HepG2 (cell line): ENCODE data around the gene VBP1. TPM values are rescaled to one million over a fixed set of nuclear protein-coding genes. Genes with fewer than 3 reads are reported as not detected.

ENCODE experiments used
- ATAC-seq: fragments of 200-7000 bp; cut with Tn5 transposase; 3 replicates; pipeline ENCODE4 v1.9.1; 2020; ENCODE audit warnings: mild to moderate bottlenecking, moderate library complexity
- BruUV-seq: library from RNA; stranded (reverse); fragments of 400-500 nt; replicated peaks from 2 replicates; lab custom pipeline; 2021; lab: Mats Ljungman, UMichigan
- CTCF ChIA-PET: fragments of 300-600 bp; formaldehyde crosslinking; extraction: SDS; loops from one replicate; lab custom pipeline; 2021; ENCODE audit warnings: low total read pairs, inconsistent platforms, low intra/inter-chr PET ratio; lab: Yijun Ruan, JAX
- POLR2A ChIA-PET: fragments of 350-600 bp; sonication (Branson Sonifier 250); formaldehyde crosslinking; loops from one replicate; lab custom pipeline; 2020; ENCODE audit warnings: antibody characterized with exemption, inconsistent platforms; lab: Yijun Ruan, JAX
- DNase-seq: peaks from one replicate; pipeline ENCODE4 v3.0.0-alpha.2; 2015; ENCODE audit warnings: low spot score
- FAIRE-seq: peaks from 3 replicates; lab custom pipeline; 2011; peaks lifted over from hg19 to GRCh38; lab: Jason Lieb, UNC
- H2AFZ ChIP-seq: one replicate; pipeline ENCODE4 v1.6.1; 2011; ENCODE audit warnings: low read length, inconsistent platforms
- H3K27ac ChIP-seq: fragments of 300-600 bp; 3 replicates; pipeline ENCODE4 v1.8.0; 2011; ENCODE audit warnings: mixed run types, mild to moderate bottlenecking, mixed read lengths, low read length, inconsistent platforms; ENCODE audit not compliant: insufficient read depth; ENCODE audit errors: extremely low read length
- H3K27me3 ChIP-seq, 2 experiments: fragments of 200-600 bp in 1 of 2; 2 replicates in 1 of 2; 3 replicates in 1 of 2; pipeline versions ENCODE4 v1.6.0 to v1.8.0; 2011; ENCODE audit warnings: low read length in 2 of 2, mild to moderate bottlenecking in 2 of 2, moderate library complexity in 2 of 2, inconsistent platforms in 1 of 2; ENCODE audit not compliant: insufficient read depth in 2 of 2, control insufficient read depth in 1 of 2
- H3K36me3 ChIP-seq, 2 experiments: fragments of 200-600 bp in 1 of 2; replicated peaks in 1 of 2; 2 replicates in 1 of 2; 3 replicates in 1 of 2; pipeline versions ENCODE4 v1.5.1 to v1.8.0; 2011; ENCODE audit warnings: low read length in 2 of 2, inconsistent platforms in 1 of 2; ENCODE audit not compliant: insufficient read depth in 2 of 2, control insufficient read depth in 1 of 2
- H3K4me1 ChIP-seq: 2 replicates; pipeline ENCODE4 v1.5.1; 2012; ENCODE audit warnings: low read length, inconsistent platforms; ENCODE audit not compliant: insufficient read depth
- H3K4me2 ChIP-seq: 2 replicates; pipeline ENCODE4 v1.6.0; 2011; ENCODE audit warnings: low read depth, low read length, inconsistent platforms
- H3K4me3 ChIP-seq, 3 experiments: fragments of 200-600 bp in 1 of 3; sonication (generic), shearing (Covaris generic) in 1 of 3; replicated peaks in 1 of 3; 2 replicates each; pipeline ENCODE4 v1.5.1; 2011 to 2016; ENCODE audit warnings: low read length in 3 of 3, inconsistent platforms in 2 of 3, low read depth in 2 of 3, mild to moderate bottlenecking in 2 of 3, control low read depth in 1 of 3, mixed read lengths in 1 of 3; ENCODE audit not compliant: insufficient read depth in 1 of 3
- H3K79me2 ChIP-seq: one replicate; pipeline ENCODE4 v1.6.1; 2011; ENCODE audit warnings: low read length, inconsistent platforms; ENCODE audit not compliant: insufficient read depth
- H3K9ac ChIP-seq: 2 replicates; pipeline ENCODE4 v1.6.0; 2011; ENCODE audit warnings: mild to moderate bottlenecking, low read depth, low read length, inconsistent platforms; ENCODE audit not compliant: insufficient read depth
- H3K9me3 ChIP-seq: 2 replicates; pipeline ENCODE4 v1.5.1; 2012; ENCODE audit warnings: mild to moderate bottlenecking, low read length
- H4K20me1 ChIP-seq: 2 replicates; pipeline ENCODE4 v1.6.0; 2011; ENCODE audit warnings: inconsistent platforms, mild to moderate bottlenecking, low read length, moderate library complexity; ENCODE audit not compliant: insufficient read depth
- BCL3 ChIP-seq: sonication (generic); formaldehyde crosslinking; IDR thresholded peaks from 2 replicates; pipeline ENCODE4 v1.5.1; 2020; ENCODE audit warnings: mild to moderate bottlenecking, missing genetic modification reagents, moderate library complexity
- CC2D1A ChIP-seq: sonication (generic); formaldehyde crosslinking; IDR thresholded peaks from 2 replicates; pipeline ENCODE4 v1.8.1; 2023; ENCODE audit warnings: mild to moderate bottlenecking, missing genetic modification reagents
- FOXP1 ChIP-seq, 2 experiments: fragments of 450-650 bp in 1 of 2; IDR thresholded peaks; 2 replicates each; pipeline ENCODE4 v1.6.1; 2017 to 2018; ENCODE audit warnings: antibody characterized with exemption in 1 of 2
- IKZF1 ChIP-seq: fragments of 450-650 bp; IDR thresholded peaks from 2 replicates; pipeline ENCODE4 v1.7.1; 2016
- NCOA2 ChIP-seq: sonication (generic); formaldehyde crosslinking; IDR thresholded peaks from 2 replicates; pipeline ENCODE4 v1.8.0; 2022; ENCODE audit warnings: inconsistent platforms
- POLR2G ChIP-seq: fragments of 200-400 bp; formaldehyde crosslinking; IDR thresholded peaks from 2 replicates; pipeline ENCODE4 v1.6.1; 2018; ENCODE audit warnings: mild to moderate bottlenecking, low read depth, low read length, moderate library complexity
- REXO4 ChIP-seq: sonication (generic); formaldehyde crosslinking; IDR thresholded peaks from 2 replicates; pipeline ENCODE4 v1.8.0; 2022; ENCODE audit warnings: missing genetic modification reagents, mild to moderate bottlenecking, borderline replicate concordance
- TRIM24 ChIP-seq: sonication (generic); formaldehyde crosslinking; IDR thresholded peaks from 2 replicates; pipeline ENCODE4 v1.8.0; 2022; ENCODE audit warnings: mild to moderate bottlenecking, missing genetic modification reagents
- ZBTB7A ChIP-seq: sonication (generic); formaldehyde crosslinking; IDR thresholded peaks from 2 replicates; pipeline ENCODE4 v1.8.0; 2022; ENCODE audit warnings: mild to moderate bottlenecking, missing genetic modification reagents
- ZGPAT ChIP-seq: IDR thresholded peaks from 2 replicates; pipeline ENCODE4 v1.6.1; 2016; ENCODE audit warnings: mild to moderate bottlenecking
- ZNF317 ChIP-seq: sonication (generic); formaldehyde crosslinking; IDR thresholded peaks from 2 replicates; pipeline ENCODE4 v1.5.0; 2020; ENCODE audit warnings: mild to moderate bottlenecking, missing genetic modification reagents
- ZNF335 ChIP-seq: sonication (generic); formaldehyde crosslinking; IDR thresholded peaks from 2 replicates; pipeline ENCODE4 v1.4.0; 2020; ENCODE audit warnings: missing genetic modification reagents
- ZNF430 ChIP-seq: sonication (generic); formaldehyde crosslinking; IDR thresholded peaks from 2 replicates; pipeline ENCODE4 v1.9.0; 2021; ENCODE audit warnings: mild to moderate bottlenecking, missing genetic modification reagents
- ZNF446 ChIP-seq: sonication (generic); formaldehyde crosslinking; IDR thresholded peaks from 2 replicates; pipeline ENCODE4 v1.5.0; 2020; ENCODE audit warnings: mild to moderate bottlenecking, missing genetic modification reagents
- ZNF577 ChIP-seq: sonication (generic); formaldehyde crosslinking; IDR thresholded peaks from 2 replicates; pipeline ENCODE4 v1.4.0; 2020; ENCODE audit warnings: mild to moderate bottlenecking, low read depth, missing genetic modification reagents, borderline replicate concordance
- in situ Hi-C: cut with HindIII; loops from 2 replicates; pipeline ENCODE4 v1.10.0; 2017; ENCODE audit warnings: low pct_unique_long_range_greater_than_20kb; ENCODE audit not compliant: extremely low pct_ligation_motif_present
- intact Hi-C: fragments of 100-400 bp; cut with micrococcal nuclease; formaldehyde crosslinking; loops from one replicate; pipeline ENCODE4 v1.10.0; 2022; ENCODE audit not compliant: unreplicated experiment
- polyA plus RNA-seq, 8 experiments: library from polyadenylated mRNA; depleted of rRNA in 3 of 8; stranded (reverse) in 7 of 8; unstranded in 1 of 8; fragments of >200 nt; fragmentation: Illumina TruSeq in 4 of 8; extraction: Trizol in 4 of 8; gene quantifications; 2 replicates each; pipeline versions ENCODE4 v1.2.1 to v1.2.3, GENCODE V29; 2011 to 2016; ENCODE audit warnings: low read depth in 4 of 8, missing spikeins in 1 of 8, mixed read lengths in 1 of 8; ENCODE audit not compliant: insufficient read depth in 1 of 8
- total RNA-seq, 5 experiments: library from RNA; depleted of rRNA; stranded (reverse); fragments of >200 nt; fragmentation: Illumina TruSeq; extraction: Trizol; gene quantifications; 2 replicates each; pipeline ENCODE4 v1.2.3, GENCODE V29; 2016; ENCODE audit warnings: low read depth in 1 of 5
- TF ChIP-seq, protein P1 (sequence below): sonication (generic); formaldehyde crosslinking; IDR thresholded peaks from 2 replicates; pipeline ENCODE4 v1.4.0; 2020; ENCODE audit warnings: missing genetic modification reagents, borderline replicate concordance

The VBP1 gene
- total and polyA plus RNA-seq, 2 of the 13 experiments (the other 11 are each of a cell fraction or from before 2014, with no cell fraction given): 20.4 to 72.6 TPM

DNA sequence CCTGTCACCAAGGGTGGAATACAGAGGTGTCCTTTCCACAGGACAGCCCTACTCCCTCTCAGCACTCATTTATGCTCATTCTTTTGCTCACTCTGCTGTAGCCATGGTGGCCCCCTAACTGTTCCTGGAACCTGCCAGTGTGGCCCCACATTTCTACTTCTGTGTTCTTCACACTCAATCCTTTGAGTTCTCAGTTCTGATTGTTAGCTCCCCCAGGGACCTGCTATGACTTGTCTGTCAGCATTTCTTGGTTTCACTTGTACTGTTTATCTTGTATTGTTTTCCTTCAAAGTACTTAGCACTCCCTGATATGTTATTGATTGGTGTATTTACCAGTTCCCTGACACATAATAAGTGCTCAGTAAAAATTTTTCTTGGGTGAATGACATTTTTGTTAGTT lies 14.9 kb downstream of the VBP1 start (continued):
- no peak for TF ChIP-seq ZBTB7A (CRISPR knock-in tag)
- TF ChIP-seq ZNF577: no peak
- TF ChIP-seq BCL3 (CRISPR knock-in tag): no peak
- no peak for TF ChIP-seq POLR2G
- no peak for TF ChIP-seq FOXP1 (IDR thresholded peaks at IDR 0.05)
- no peak for TF ChIP-seq FOXP1 (CRISPR knock-in tag; IDR thresholded peaks at IDR 0.05)
- no peak for TF ChIP-seq TRIM24 (CRISPR knock-in tag)

GRCh38 chrX:155235891-155236290 lies 19.6 kb downstream of the VBP1 start:
- in situ Hi-C loops (no loop called here), intact Hi-C loops (no loop called here)
- H3K9me3 ChIP-seq: no peaks in the 10 kb centered on the region
- TF ChIP-seq NCOA2 (no peak), CC2D1A (no peak), ZGPAT (CRISPR knock-in tag) (no peak), ZNF446 (CRISPR knock-in tag) (no peak), ZNF335 (CRISPR knock-in tag) (no peak), ZNF430 (CRISPR knock-in tag) (no peak), REXO4 (no peak), ZNF317 (no peak), IKZF1 (no peak)
- TF ChIP-seq, protein P1, sequence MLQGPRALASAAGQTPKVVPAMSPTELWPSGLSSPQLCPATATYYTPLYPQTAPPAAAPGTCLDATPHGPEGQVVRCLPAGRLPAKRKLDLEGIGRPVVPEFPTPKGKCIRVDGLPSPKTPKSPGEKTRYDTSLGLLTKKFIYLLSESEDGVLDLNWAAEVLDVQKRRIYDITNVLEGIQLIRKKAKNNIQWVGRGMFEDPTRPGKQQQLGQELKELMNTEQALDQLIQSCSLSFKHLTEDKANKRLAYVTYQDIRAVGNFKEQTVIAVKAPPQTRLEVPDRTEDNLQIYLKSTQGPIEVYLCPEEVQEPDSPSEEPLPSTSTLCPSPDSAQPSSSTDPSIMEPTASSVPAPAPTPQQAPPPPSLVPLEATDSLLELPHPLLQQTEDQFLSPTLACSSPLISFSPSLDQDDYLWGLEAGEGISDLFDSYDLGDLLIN (CRISPR knock-in tag): no peak
- no peak overlapping the region for H2AFZ ChIP-seq
- ChIA-PET POLR2A (no interaction called here), CTCF (no interaction called here)
- H3K4me1 ChIP-seq: peaks cover 9% of the 10 kb centered on the region; the same call in 1 of the 2 replicates
- peak; percentile 9 for DNase-seq
- no peaks in the 10 kb centered on the region for H4K20me1 ChIP-seq
- no peak for ATAC-seq
- H3K4me3 ChIP-seq: no peak overlapping the region
- H3K27me3 ChIP-seq: no peaks in the 10 kb centered on the region
- H3K4me2 ChIP-seq: no peak overlapping the region
- no peak overlapping the region for H3K9ac ChIP-seq
- peak; percentile 74 for FAIRE-seq
- no peak overlapping the region for H3K27ac ChIP-seq
- no peaks in the 10 kb centered on the region for H3K79me2 ChIP-seq
- peaks cover 0 to 18% of the 10 kb centered on the region in 2 experiments; a peak in 4 of 5 replicates for H3K36me3 ChIP-seq
- no TSS peak for BruUV-seq
